GM12874 (cell line): ENCODE measurements around the gene POFUT2.

Experiments used
- CTCF ChIP-seq: IDR thresholded peaks from 2 replicates; pipeline ENCODE4 v1.5.1; 2011; ENCODE audit warnings: low read depth, mild to moderate bottlenecking, control low read depth, low read length, moderate library complexity; ENCODE audit not compliant: insufficient read depth

Gene POFUT2

DNA sequence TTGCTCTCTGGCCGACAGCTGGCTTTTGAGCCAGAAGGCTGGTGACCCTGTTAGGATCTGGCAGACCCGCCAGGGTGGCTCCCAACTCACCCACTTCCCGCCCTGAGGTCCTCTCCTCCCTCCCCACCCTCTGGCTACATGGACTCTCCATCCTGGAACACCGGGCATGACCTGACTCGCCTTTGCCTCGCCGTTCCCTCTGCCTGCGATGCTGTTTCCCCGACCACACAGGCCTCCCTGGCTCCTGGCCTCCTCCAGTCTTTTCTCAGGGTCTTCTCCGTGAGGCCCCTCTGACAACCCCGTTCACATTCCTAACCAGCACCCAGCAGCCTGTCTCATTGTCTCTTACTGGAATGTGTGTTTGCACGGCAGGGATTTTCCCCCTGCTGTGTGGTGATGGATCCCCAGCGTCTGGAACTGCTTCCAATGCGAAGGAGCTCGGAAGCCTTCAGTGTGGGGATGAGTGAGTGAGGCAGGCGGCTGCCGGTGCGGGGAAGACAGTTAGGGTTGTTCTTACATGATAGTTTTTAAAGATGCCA, 46.0 kb upstream of the POFUT2 start:
- no peak for TF ChIP-seq CTCF

DNA sequence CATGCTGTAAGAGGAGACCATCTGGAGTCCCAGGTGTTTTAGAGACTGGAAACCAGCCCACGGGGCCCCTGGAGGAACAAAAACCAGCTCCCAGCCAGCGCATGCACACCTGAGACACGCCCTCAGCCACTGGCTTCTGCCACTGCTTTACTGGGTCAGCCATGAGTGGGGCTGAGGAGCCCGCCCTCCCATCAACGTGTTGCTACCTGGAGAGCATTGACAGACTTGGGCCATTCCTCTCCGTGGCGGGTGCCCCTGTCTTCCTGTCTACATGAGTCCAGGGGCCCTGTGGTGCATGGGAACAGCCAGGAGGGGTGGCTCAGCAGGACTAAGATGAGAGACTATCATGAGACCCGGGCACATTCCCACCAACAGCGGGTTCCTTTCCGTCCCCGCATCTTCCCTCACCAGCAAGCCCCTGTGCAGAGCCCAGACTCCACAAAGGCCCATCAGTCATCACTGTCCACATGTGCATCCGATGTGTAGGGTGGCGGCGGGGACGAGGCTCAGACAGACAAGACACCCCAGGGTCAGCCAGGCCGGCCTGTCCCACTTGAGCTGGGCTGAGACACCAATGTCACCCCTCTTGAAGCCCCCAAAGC, 45.4 kb upstream of the POFUT2 start:
- TF ChIP-seq CTCF = no peak

GRCh38 chr21:45332415-45332814, 44.7 kb upstream of the POFUT2 start:
- TF ChIP-seq CTCF = no peak

GRCh38 chr21:45331531-45332147, 43.9 kb upstream of the POFUT2 start:
- no peak for TF ChIP-seq CTCF

DNA sequence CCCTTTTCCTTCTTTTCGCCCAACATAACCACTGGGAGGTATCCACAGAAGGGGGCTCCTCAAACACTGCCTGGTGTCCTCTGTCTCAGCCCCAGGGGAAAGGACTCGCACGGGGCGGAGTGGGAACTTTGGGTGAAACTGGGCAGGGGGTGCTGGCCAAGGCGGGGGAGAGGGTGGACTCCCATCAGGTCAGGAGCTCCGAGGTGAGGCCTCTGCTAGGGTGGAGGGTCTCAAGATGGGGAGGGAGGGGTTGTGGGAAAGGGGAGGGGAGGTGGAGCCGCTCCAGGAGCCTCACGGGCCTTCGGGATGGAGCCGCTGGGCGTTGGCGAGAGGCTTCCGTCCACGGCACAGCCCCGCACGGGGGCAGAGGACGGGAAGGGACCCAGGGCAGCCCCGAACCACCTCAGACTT, 43.2 kb upstream of the POFUT2 start:
- TF ChIP-seq CTCF = no peak

DNA sequence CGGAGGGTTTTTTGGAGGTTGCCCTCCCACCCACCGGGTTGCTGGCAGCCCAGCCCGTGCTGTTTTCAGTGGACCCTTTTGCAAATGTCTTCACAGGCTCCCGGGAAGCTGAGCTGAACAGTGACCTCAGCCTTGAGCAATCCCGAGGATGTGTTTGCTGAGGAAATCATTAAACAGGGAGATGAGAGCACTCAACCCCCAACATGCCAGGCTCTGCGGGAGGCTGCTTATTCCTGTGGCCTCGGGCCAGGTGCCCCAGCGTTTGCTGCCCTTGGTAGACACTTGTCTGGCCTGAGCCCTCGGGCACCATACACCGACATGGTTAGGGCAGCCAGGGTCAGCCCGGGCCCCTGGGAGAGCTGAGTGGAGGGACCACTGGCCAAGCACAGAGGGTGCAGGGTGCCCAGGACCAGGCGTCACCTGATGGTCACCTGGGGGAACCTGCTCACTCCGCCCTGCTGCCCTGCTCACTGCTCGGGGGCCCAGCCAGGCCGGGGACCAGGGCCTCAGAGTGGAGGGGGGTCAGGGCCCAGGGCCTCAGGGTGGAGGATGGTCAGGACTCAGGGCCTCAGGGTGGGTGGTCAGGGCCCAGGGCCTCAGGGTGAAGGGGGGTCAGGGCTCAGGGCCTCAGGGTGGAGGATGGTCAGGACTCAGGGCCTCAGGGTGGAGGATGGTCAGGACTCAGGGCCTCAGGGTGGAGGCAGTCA, 42.5 kb upstream of the POFUT2 start:
- no peak for TF ChIP-seq CTCF

GRCh38 chr21:45329261-45330074, 41.8 kb upstream of the POFUT2 start:
- no peak for TF ChIP-seq CTCF
